ENCODE data around the gene UBE2O. TPM values are rescaled to one million over a fixed set of nuclear protein-coding genes. Genes with fewer than 3 reads are reported as not detected.
"Not testable (repeated sequence)": the region's sequence is repeated elsewhere in the genome, so short reads cannot be mapped to it uniquely, and the experiment has no call there.

Gene UBE2O
- polyA plus RNA-seq, 4 donors: 21.9 to 28.7 (median 25.6) TPM

DNA sequence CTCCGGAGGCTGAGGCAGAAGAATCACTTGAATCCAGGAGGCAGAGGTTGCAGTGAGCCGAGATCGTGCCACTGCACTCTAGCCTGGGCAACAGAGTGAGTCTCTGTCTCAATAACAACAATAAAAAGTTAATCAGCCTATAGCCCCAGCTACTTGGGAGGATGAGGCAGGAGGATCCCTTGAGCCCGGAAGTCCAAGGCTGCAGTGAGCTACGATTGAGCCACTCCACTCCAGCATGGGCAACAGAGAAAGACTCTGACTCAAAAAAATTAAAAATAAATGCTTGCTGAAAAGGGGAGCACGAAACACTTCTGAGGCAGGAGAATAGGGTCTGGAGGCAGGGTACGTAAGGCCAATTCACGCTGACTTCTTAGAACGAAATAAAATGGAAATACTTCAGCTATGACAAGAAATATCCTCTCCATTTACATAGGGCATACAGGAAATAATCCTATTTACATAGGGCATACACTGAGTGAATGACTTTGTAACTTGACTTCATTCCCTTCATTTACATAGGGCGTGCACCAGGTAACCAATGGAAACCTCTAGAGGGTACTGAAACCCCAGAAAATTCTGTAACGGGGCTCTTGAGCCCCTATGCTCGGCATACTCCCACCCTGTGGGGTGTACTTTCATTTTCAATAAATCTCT, 96.0 kb downstream of the UBE2O start:
- DNase-seq (ENCODE audit: low read depth in 4 of 4, low spot score in 3 of 4): no peak

DNA sequence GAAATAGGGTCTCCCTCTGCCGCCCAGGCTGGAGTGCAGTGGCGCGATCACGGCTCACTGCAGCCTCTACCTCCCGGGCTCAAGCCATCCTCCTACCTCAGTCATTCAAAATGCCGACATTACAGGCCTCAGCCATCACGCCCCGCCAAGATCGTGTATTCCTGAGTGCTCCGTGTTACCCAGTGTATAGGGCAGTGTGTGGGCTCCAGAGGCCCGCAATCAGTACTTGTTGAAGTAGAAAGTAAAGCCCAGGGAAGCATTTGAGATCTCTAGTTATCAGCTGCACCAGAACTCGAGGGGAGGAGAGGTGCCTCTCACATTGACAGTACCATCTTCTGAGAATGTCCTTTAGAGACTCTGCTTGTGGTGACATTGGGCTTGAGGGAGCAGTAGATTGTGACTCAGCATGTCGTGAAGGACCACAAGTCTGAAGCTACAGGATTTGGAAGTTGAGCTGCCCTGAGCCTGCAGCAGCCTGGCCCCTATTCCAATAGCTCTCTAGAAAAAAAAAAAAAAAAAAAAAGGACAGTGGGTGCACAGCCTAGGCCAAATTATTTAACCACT, 98.1 kb downstream of the UBE2O start:
- DNase-seq (ENCODE audit: low read depth in 4 of 4, low spot score in 3 of 4): no peak

DNA sequence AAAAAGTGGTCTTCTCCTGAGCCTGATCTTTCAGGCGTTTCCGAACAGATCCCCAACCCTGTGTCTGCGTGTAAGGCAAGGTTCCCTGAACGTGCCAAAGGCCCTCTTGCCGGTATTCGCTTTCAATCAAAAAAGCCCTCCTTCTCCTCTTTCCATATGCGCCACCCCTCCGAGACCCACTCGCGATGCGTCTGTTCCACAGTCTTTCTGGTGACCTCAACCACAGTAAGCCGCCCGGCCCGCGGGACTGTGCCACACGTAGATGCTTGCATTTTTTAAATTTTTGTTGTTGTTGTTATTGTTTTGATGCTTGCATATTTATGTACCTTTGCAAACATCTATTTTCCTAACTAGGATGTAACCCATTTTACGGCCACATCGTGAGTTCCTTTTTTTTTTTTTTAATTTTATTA, 98.6 kb downstream of the UBE2O start:
- no peak for DNase-seq (ENCODE audit: low read depth in 4 of 4, low spot score in 3 of 4)

DNA sequence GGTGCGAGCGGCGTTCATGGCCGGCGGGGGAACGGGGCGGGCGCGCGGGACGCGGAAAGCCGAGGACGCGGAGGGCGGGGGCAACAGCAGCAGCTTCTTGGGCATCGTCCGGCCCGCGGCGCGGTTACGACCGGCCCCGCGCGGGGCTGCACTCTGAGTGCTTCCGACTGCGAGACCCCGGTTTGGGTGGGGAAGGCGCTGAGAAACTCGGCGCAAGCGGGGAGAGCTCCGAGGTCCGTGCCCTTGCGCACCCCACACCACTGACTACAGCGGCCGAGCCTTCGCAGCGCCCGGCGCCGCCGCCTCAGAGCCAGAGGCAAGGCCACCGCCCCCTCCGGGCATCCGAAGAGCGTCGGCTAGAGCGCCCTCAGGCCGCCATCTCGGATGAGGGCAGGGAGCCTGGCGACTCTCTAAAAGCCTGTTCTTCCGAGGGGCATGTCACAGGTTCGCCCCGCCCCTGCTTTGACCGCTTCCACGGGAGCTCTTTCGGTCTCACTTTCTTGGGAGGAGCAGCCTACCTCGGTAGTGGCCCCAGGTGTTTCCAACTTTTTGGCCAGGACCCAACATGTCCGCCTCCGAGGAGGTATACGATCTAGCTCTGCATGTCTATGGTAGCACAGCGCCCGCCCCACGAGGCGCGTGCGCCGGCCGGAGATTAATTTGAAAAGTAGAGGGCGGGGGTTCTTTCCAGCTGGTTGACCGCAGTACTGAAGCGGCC, 99.2 kb downstream of the UBE2O start, which contains the start of gene PRPSAP1:
PRPSAP1 (minus strand) TSS at position 318 of the 718 bp plus-strand sequence; CDS start at position 105, 213 bp downstream.
- peak; percentile 83 to 90 (median 84) for DNase-seq (ENCODE audit: low read depth in 4 of 4, low spot score in 3 of 4)

DNA sequence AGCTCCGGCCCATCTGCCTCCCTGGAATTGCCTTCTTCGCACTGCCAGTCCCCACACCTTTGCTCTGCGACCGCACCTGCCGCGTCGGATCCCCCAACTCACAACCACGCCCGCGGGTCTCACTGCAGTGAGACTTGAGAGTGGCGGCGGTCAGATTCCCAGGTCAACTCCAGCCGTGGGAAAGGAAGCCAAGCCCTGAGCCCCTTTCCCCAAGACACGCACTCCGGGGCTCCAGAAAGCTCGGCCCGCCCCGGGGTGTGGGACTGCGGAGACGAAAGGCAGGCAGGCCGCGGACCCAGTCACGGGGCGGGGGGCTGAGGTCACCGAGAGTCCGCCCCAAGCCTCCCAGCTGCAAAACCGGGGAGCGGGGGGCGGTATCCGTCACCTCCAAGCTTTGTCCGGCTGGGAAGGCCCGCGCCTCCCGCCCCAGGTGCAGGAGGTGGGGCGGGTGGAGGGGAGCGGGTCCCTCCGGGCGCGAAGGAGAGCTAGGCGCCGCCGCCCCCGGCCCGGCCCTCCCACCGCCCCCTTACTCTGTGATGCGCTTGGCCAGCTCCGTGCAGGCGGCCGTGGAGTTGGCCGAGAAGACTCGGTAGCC, 99.9 kb downstream of the UBE2O start:
- DNase-seq (ENCODE audit: low read depth in 4 of 4, low spot score in 3 of 4): no peak

DNA sequence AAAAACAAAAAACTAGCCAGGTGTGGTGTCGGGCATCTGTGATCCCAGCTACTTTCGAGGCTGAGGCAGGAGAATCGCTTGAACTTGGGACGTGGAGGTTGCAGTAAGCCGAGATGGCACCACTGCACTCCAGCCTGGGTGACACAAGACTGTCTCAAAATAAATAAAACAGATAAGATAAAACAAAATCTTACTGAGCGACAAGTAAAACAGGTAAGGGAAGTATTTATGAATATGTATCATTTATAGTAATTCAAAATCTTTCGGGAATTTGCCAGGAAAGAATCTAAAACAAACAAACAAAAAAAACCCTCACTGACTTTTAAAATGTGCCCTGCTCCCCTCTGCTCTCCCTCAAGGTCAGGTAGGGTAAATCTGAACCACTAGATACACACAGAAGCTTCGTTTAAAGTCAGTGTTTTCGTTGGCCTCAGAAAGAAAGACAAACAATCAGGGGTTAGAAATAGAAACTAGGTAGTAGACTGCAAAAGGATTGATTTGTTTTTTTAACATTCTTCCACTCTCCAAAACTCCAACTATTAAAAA, 101.4 kb downstream of the UBE2O start:
- DNase-seq (ENCODE audit: low read depth in 4 of 4, low spot score in 3 of 4): no peak

DNA sequence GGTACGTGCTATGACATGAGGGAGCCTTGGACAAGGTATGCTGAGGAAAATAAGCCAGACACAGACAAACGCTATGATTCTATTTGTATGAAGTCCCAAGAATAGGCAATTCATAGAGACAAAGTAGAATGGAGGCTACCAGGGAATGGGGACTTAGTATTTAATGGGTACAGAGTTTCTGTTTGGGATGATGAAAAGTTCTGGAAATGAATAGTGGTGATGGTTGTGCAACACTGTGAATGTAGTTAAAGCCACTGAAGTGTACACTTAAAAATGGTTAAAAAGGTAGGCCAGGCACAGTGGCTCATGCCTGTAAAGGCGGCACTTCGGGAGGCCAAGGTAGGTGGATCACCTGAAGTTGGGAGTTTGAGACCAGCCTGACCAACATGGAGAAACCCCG, 102.5 kb downstream of the UBE2O start:
- DNase-seq (ENCODE audit: low read depth in 4 of 4, low spot score in 3 of 4): no peak

DNA sequence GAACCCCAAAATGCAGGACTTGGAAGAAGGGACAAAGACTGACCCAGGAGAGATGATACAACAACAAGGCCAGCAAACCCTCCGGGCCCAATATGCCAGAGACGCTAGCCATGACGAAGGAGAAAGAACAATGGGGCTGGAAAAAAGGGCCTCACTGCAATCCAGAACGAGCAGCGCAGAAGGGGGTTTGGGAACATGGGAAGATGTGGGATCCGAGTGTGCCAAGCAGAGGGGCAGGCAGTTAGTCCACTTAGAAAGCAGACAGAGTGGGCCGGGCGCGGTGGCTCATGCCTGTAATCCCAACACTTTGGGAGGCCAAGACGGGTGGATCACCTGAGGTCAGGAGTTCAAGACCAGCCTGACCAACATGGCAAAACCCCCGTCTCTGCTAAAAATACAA, 106.0 kb downstream of the UBE2O start:
- DNase-seq (ENCODE audit: low read depth in 4 of 4, low spot score in 3 of 4): not testable (repeated sequence)

DNA sequence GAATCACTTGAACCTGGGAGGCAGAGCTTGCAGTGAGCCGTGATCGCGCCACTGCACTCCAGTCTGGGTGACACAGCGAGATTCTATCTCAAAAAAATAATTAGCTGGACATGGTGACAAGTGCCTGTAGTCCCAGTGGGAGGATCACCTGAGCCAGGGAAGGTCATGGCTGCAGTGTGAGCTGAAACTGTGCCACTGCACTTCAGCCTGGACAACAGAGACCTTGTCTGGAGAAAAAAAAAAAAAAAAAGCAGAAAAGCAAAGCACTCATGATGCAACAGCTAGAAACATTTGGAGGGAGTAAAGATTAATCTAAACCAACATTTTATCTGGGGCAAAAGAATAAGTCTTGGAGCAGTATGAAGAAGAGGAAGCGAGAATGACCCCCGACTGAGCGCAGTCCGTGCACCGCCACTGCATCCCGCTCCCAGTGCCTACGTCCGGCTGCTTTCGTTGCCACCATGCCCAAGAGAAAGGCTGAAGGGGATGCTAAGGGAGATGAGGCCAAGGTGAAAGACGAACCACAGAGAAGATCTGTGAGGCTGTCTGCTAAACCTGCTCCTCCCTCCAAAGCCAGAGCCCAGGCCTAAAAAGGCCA, 107.5 kb downstream of the UBE2O start:
- no peak for DNase-seq (ENCODE audit: low read depth in 4 of 4, low spot score in 3 of 4)

DNA sequence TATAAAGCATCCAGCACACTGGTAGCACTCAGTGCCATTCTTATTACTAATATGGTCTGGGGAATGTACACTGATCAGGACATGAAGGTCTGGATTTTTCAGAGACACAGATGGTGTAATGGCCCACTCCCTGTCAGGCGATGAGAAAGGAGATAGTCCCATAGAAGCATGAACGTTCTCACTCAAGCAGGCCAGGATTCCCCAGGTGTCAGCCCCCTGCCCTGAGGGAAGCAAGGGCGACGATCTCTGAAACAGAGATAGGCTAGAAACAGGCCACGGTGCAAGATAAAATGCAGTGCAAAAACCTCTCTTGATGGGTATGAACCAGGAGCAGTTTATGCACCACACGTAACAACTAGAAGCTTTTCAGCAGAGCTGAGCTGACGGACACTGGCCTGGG, 109.8 kb downstream of the UBE2O start:
- DNase-seq (ENCODE audit: low read depth in 4 of 4, low spot score in 3 of 4): no peak

DNA sequence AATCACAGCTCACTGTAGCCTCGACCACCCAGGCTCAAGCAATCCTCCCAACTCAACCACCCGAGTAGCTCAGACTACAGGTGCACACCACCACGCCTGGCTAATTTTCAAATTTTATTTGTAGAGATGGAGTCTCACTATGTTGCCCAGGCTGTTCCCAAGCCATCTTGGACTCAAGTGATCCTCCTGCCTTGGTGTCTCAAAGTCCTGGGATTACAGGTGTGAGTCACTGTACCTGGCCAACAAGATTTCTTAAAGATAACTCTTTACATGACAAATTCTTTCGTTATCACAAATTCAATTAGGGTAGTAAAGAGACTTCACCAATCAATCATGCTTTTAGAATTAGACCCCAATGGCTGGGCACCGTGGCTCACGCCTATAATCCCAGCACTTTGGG, 111.7 kb downstream of the UBE2O start:
- no peak for DNase-seq (ENCODE audit: low read depth in 4 of 4, low spot score in 3 of 4)

Other genes starting within 250 kb of the UBE2O start
- gene RNF157, start 212.7 kb downstream of the UBE2O start, polyA plus RNA-seq (ENCODE audit: insufficient read length in 4 of 4): 10 to 100 TPM; 12.4 to 30.1 (median 28.0) TPM
- gene UBALD2, start 187.8 kb downstream of the UBE2O start, polyA plus RNA-seq (ENCODE audit: insufficient read length in 4 of 4): 10 to 100 TPM; 28.8 to 52.2 (median 30.1) TPM
- 10 to 100 TPM in 1 of 4 donors, 1 to 10 TPM in 3; 4.0 to 11.8 (median 4.9) TPM for gene QRICH2, start 144.9 kb downstream of the UBE2O start, polyA plus RNA-seq (ENCODE audit: insufficient read length in 4 of 4)
- gene PRPSAP1, start 99.2 kb downstream of the UBE2O start, polyA plus RNA-seq (ENCODE audit: insufficient read length in 4 of 4): 10 to 100 TPM; 66.8 to 92.6 (median 80.1) TPM
- 1 to 10 TPM; 2.1 to 2.7 (median 2.2) TPM for gene SPHK1, start 68.5 kb downstream of the UBE2O start, polyA plus RNA-seq (ENCODE audit: insufficient read length in 4 of 4)
- gene AANAT, start 14.5 kb upstream of the UBE2O start, polyA plus RNA-seq (ENCODE audit: insufficient read length in 4 of 4): under 1 TPM in 3 of 4 donors, not detected in 1; 0.21 to 0.23 (median 0.22) TPM
- gene RHBDF2, start 48.3 kb upstream of the UBE2O start, polyA plus RNA-seq (ENCODE audit: insufficient read length in 4 of 4): 1 to 10 TPM; 4.6 to 8.9 (median 6.2) TPM
- 10 to 100 TPM; 11.0 to 19.0 (median 15.6) TPM for gene CYGB, start 84.6 kb upstream of the UBE2O start, polyA plus RNA-seq (ENCODE audit: insufficient read length in 4 of 4)
- 1 to 10 TPM; 3.0 to 4.5 (median 3.3) TPM for gene PRCD, start 86.9 kb upstream of the UBE2O start, polyA plus RNA-seq (ENCODE audit: insufficient read length in 4 of 4)
- gene ST6GALNAC2, start 132.7 kb upstream of the UBE2O start, polyA plus RNA-seq (ENCODE audit: insufficient read length in 4 of 4): 10 to 100 TPM in 3 of 4 donors, under 1 TPM in 1; 0.55 to 12.3 (median 11.3) TPM
- gene ST6GALNAC1, start 190.6 kb upstream of the UBE2O start, polyA plus RNA-seq (ENCODE audit: insufficient read length in 4 of 4): under 1 TPM; 0.17 to 0.61 (median 0.40) TPM

Data from left renal pelvis (tissue), 4 donors.